HEK293T (cell line): ENCODE measurements around the gene THG1L.

Experiments
- BHLHE40 ChIP-seq: fragments of 450-650 bp; IDR thresholded peaks from 2 replicates; pipeline ENCODE4 v1.6.1; 2016; ENCODE audit warnings: mild to moderate bottlenecking, moderate library complexity, borderline replicate concordance
- CTBP1 ChIP-seq: fragments of 450-650 bp; IDR thresholded peaks from 2 replicates; pipeline ENCODE4 v1.6.1; 2016; ENCODE audit warnings: borderline replicate concordance
- ELF4 ChIP-seq: fragments of 450-650 bp; IDR thresholded peaks from 2 replicates; pipeline ENCODE4 v1.6.1; 2017; ENCODE audit warnings: antibody characterized with exemption
- FOXA1 ChIP-seq: fragments of 450-650 bp; IDR thresholded peaks from 2 replicates; pipeline ENCODE4 v1.6.1; 2016; ENCODE audit warnings: mild to moderate bottlenecking
- FOXM1 ChIP-seq: fragments of 450-650 bp; IDR thresholded peaks from 2 replicates; pipeline ENCODE4 v1.6.1; 2017; ENCODE audit warnings: mild to moderate bottlenecking, borderline replicate concordance
- LEF1 ChIP-seq: fragments of 450-650 bp; IDR thresholded peaks from 2 replicates; pipeline ENCODE4 v1.6.1; 2017; ENCODE audit warnings: mild to moderate bottlenecking, borderline replicate concordance
- NFRKB ChIP-seq: fragments of 450-650 bp; IDR thresholded peaks from 2 replicates; pipeline ENCODE4 v1.6.1; 2016; ENCODE audit warnings: mild to moderate bottlenecking, moderate library complexity
- SP1 ChIP-seq: fragments of 450-650 bp; IDR thresholded peaks from 2 replicates; pipeline ENCODE4 v1.6.1; 2017
- TARDBP ChIP-seq: fragments of 450-650 bp; IDR thresholded peaks from 2 replicates; pipeline ENCODE4 v1.6.1; 2016
- ZNF384 ChIP-seq: fragments of 450-650 bp; IDR thresholded peaks from 2 replicates; pipeline ENCODE4 v1.6.1; 2016

DNA sequence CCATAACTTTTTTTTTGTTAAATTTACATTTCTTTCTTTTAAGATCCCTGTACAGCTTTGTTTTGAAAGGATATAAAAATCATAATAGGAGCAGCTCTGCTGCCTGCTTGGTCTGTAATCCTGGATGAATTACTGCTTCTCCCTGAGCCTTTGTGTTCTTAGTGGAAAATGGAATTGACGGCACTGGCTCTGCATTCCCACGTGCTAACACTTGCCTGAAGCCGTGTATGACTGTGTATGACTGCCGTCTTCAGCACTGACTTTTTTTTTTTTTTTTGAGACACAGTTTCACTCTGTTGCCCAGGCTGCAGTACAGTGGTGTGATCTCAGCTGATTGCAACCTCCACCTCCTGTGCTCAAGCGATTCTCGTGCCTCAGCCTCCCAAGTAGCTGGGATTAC, 4.8 kb downstream of the THG1L start:
- no peak for TF ChIP-seq CTBP1
- TF ChIP-seq SP1: no peak
- TF ChIP-seq LEF1: no peak
- no peak for TF ChIP-seq TARDBP
- no peak for TF ChIP-seq BHLHE40
- no peak for TF ChIP-seq ZNF384
- no peak for TF ChIP-seq ELF4
- TF ChIP-seq FOXM1: no peak
- TF ChIP-seq NFRKB: no peak
- no peak for TF ChIP-seq FOXA1
